Measurements from ENCODE around the gene RBFOX1. TPM values are rescaled to one million over a fixed set of nuclear protein-coding genes. Genes with fewer than 3 reads are reported as not detected.

RBFOX1 gene
- total RNA-seq, 4 donors from 2014 or later, result 0.12 to 0.54 TPM; not detected in 2

DNA sequence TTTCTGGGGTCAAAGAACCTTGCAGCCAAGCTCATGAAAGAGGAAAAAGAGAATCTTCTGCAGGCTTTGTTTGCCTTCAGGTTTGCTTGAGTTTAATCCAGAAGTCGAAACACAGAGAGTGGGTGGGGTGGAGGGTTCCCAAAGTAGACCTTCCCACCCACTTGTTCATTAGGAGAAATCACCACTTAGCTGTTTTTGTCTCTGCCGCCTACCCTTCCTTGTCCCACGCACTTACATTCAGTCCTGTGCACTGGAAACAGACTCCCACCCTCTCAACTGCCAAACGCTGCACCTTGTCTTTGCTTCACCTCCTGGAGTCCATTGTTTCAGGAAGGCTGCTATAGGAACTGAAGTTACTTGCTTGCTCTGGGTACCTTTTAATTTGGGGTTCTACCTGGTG is 38.6 kb upstream of the RBFOX1 start:
- H3K27me3 ChIP-seq, result peaks cover 12% of the 10 kb centered on the region
- no peak for ATAC-seq
- no peaks in the 10 kb centered on the region for H3K9me3 ChIP-seq
- no peak overlapping the region for H3K4me3 ChIP-seq
- H3K4me1 ChIP-seq, result no peaks in the 10 kb centered on the region
- TF ChIP-seq, protein P1, sequence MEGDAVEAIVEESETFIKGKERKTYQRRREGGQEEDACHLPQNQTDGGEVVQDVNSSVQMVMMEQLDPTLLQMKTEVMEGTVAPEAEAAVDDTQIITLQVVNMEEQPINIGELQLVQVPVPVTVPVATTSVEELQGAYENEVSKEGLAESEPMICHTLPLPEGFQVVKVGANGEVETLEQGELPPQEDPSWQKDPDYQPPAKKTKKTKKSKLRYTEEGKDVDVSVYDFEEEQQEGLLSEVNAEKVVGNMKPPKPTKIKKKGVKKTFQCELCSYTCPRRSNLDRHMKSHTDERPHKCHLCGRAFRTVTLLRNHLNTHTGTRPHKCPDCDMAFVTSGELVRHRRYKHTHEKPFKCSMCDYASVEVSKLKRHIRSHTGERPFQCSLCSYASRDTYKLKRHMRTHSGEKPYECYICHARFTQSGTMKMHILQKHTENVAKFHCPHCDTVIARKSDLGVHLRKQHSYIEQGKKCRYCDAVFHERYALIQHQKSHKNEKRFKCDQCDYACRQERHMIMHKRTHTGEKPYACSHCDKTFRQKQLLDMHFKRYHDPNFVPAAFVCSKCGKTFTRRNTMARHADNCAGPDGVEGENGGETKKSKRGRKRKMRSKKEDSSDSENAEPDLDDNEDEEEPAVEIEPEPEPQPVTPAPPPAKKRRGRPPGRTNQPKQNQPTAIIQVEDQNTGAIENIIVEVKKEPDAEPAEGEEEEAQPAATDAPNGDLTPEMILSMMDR (IDR thresholded peaks at IDR 0.05), result no peak
- TF ChIP-seq EP300 (IDR thresholded peaks at IDR 0.05) (no peak), POLR2A (IDR thresholded peaks at IDR 0.05) (no peak), POLR2AphosphoS5 (IDR thresholded peaks at IDR 0.05) (no peak)
- WGBS, 2 donors (ENCODE audit: low coverage in 1 of 2), result 67 to 83% methylated on average over 4 of the region's 4 CpGs
- no peak overlapping the region for H3K27ac ChIP-seq
- H3K36me3 ChIP-seq, result no peaks in the 10 kb centered on the region

DNA sequence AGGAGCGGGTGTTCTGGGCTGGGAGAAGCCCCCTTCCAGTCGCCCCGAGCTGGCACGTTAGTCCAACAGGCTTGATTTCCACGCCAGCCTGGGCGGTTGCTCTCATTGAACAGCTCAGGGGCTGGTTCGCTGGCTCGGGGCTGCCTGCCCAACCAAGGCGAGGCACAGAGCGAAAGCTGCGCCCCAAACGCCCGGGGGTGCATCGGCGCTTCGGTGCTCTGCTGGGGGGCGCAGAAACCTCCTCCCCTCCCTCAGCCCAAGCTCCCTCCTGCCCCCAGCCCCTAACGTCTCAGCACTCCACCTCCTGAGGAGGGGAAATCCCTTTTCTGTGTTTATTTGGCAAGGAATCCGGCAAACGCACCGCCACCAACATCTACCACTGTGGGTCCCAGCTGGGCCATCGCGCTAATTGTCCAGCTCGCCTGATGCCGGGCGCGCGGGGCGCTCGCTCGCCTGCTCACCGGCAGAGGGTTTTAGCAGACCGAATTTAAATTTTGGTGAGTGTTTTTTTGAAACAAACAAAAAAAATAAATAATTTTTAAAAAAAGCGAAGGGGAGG is 29.5 kb upstream of the RBFOX1 start:
- Histone ChIP-seq H3K27me3 (peaks cover 75% of the 10 kb centered on the region), H3K36me3 (no peaks in the 10 kb centered on the region), H3K4me1 (peaks cover 0 to 5% (median 0%) of the 10 kb centered on the region in 3 donors), H3K27ac (no peak overlapping the region), H3K4me3 (peak overlapping the region in 1 of 2 donors; percentile 4), H3K9me3 (no peaks in the 10 kb centered on the region)
- no peak for ATAC-seq
- 1 to 4% methylated on average over 4 to 15 of the region's 34 CpGs for WGBS, 2 donors (ENCODE audit: low coverage in 1 of 2)
- TF ChIP-seq POLR2A (IDR thresholded peaks at IDR 0.05) (no peak), EP300 (IDR thresholded peaks at IDR 0.05) (no peak), POLR2AphosphoS5 (IDR thresholded peaks at IDR 0.05) (no peak)
- TF ChIP-seq, protein P1 (IDR thresholded peaks at IDR 0.05), result no peak

DNA sequence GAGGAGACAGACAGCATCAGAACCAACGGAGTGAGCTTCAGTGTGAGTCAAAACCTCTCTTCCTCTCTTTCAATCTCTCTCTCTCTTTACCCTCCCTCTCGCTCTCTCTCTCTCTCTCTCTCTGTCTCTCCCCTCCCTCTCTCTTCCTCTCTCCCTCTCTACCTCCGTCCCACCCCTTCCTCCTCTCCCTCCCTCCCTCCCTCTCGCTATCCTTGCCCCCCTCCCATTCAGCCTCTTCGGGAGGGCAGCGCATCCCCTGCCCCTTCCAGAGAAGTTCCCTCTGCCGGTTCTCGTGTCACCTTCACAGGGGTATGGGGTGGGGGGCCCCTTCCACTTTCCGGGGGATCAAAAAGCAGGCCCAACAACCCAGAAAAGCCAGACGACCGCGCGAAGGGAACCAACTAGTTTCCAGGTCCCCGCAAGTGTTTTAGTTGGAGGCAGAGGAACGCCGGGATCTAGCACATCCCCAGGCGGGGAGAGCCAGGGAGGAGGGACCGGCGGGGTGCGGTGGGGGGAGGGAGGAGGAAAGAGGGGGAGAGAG is 28.9 kb upstream of the RBFOX1 start:
- 2 to 8% methylated on average over 2 to 5 of the region's 20 CpGs for WGBS, 2 donors (ENCODE audit: low coverage in 1 of 2)
- Histone ChIP-seq H3K27ac (no peak overlapping the region), H3K36me3 (no peaks in the 10 kb centered on the region), H3K4me3 (no peak overlapping the region), H3K27me3 (peaks cover 72% of the 10 kb centered on the region), H3K9me3 (no peaks in the 10 kb centered on the region), H3K4me1 (peaks cover 0 to 5% (median 0%) of the 10 kb centered on the region in 3 donors)
- no peak for ATAC-seq
- TF ChIP-seq POLR2AphosphoS5 (IDR thresholded peaks at IDR 0.05) (no peak), POLR2A (IDR thresholded peaks at IDR 0.05) (no peak), EP300 (IDR thresholded peaks at IDR 0.05) (no peak)
- TF ChIP-seq, protein P1 (IDR thresholded peaks at IDR 0.05), result no peak

DNA sequence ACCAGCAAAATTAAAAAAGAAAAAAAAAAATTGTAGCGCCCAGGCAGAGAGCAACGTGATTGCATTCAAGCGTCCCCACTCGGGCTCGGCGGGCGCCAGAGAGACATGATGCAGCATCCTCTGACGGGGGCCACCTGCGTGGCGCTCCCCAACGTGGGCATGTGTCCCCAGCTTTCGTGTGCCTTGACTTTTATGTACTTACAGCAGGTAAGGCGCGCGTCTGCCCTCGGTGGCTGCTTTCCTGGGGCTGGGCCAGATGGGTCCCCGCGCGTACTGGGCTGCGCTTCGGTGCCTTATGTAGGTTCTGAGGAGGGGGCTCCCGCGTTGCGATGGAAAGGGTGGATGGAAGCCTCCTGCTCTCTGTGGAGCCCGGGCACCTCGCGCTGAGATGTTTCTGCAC is 28.4 kb upstream of the RBFOX1 start:
- Histone ChIP-seq H3K27me3 (peaks cover 67% of the 10 kb centered on the region), H3K4me3 (no peak overlapping the region), H3K9me3 (no peaks in the 10 kb centered on the region), H3K4me1 (peaks cover 0 to 5% (median 0%) of the 10 kb centered on the region in 3 donors), H3K27ac (no peak overlapping the region), H3K36me3 (no peaks in the 10 kb centered on the region)
- WGBS, 2 donors (ENCODE audit: low coverage in 1 of 2), result 0 to 1% methylated on average over 9 to 12 of the region's 27 CpGs
- no peak for ATAC-seq
- TF ChIP-seq EP300 (IDR thresholded peaks at IDR 0.05), result no peak
- TF ChIP-seq, protein P1 (IDR thresholded peaks at IDR 0.05), result no peak
- TF ChIP-seq POLR2AphosphoS5 (IDR thresholded peaks at IDR 0.05), result no peak
- no peak for TF ChIP-seq POLR2A (IDR thresholded peaks at IDR 0.05)

DNA sequence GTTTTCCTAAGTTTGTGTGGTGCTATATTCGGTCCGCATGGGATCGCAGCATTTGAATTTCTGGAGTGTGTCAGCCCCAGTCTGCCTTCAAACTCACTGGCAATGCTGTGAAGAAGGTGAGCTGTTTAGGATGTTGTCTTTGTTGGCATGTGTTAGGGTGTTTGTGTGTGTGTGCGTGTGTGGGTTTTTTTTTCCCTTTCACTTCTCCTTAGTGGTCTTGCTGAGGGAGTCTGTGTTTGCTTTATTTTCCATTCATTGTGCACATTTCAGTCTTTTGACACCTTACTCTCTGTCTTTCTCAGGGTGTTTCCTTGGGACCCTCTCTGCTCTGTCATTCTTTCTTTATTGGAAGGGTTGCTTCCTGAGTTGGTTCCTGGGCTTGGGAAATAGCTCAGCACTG is 27.7 kb upstream of the RBFOX1 start:
- H3K4me1 ChIP-seq, result peaks cover 0 to 5% (median 0%) of the 10 kb centered on the region in 3 donors
- H3K4me3 ChIP-seq, result no peak overlapping the region
- TF ChIP-seq POLR2AphosphoS5 (IDR thresholded peaks at IDR 0.05) (no peak), EP300 (IDR thresholded peaks at IDR 0.05) (no peak)
- no peak for ATAC-seq
- H3K9me3 ChIP-seq, result no peaks in the 10 kb centered on the region
- H3K27ac ChIP-seq, result no peak overlapping the region
- 11% methylated on average over 4 of the region's 4 CpGs; no CpG with 5 or more reads in 1 of the 2 donors for WGBS, 2 donors (ENCODE audit: low coverage in 1 of 2)
- H3K36me3 ChIP-seq, result no peaks in the 10 kb centered on the region
- peaks cover 66% of the 10 kb centered on the region for H3K27me3 ChIP-seq
